T-helper 17 cell (primary cell): Measurements from ENCODE around the gene SLC7A14. TPM values are rescaled to one million over a fixed set of nuclear protein-coding genes. Genes with fewer than 3 reads are reported as not detected.

Experiments used
- ATAC-seq: fragments of 150-1000 bp; cut with Tn5 transposase; 2 replicates; pipeline ENCODE4 v1.10.0; 2021; ENCODE audit warnings: mild to moderate bottlenecking, moderate library complexity
- DNase-seq, 3 donors: peaks; one replicate each; pipeline versions ENCODE4 v3.0.0 to v3.0.0-alpha.2; 2020 to 2021
- H3K9me3 ChIP-seq: one replicate; pipeline ENCODE4 v1.7.0; 2013; ENCODE audit warnings: low read length, mild to moderate bottlenecking; ENCODE audit not compliant: control insufficient read depth, poor library complexity, severe bottlenecking
- H3K27ac Mint-ChIP-seq: one replicate; pipeline ENCODE4 v1.8.0; 2022; ENCODE audit warnings: mild to moderate bottlenecking, moderate library complexity, mixed read lengths
- H3K27me3 Mint-ChIP-seq: one replicate; pipeline ENCODE4 v1.8.0; 2022; ENCODE audit warnings: mixed read lengths
- H3K36me3 Mint-ChIP-seq: one replicate; pipeline ENCODE4 v1.8.0; 2022; ENCODE audit warnings: low read depth, mixed read lengths
- H3K4me1 Mint-ChIP-seq: one replicate; pipeline ENCODE4 v1.8.0; 2022; ENCODE audit warnings: mild to moderate bottlenecking, mixed read lengths
- H3K4me3 Mint-ChIP-seq: one replicate; pipeline ENCODE4 v1.8.0; 2022; ENCODE audit warnings: mild to moderate bottlenecking, moderate library complexity, mixed read lengths
- total RNA-seq, 4 donors: library from RNA in 2 of 4; stranded (reverse) in 2 of 4; gene quantifications; one replicate each; pipeline ENCODE4 v1.2.3 and lab custom pipeline; 2022 to 2026

Gene SLC7A14
- not detected for total RNA-seq
- total RNA-seq (lab: John Stamatoyannopoulos, UW): 0 to 0.08 reads per million in 2 donors

DNA sequence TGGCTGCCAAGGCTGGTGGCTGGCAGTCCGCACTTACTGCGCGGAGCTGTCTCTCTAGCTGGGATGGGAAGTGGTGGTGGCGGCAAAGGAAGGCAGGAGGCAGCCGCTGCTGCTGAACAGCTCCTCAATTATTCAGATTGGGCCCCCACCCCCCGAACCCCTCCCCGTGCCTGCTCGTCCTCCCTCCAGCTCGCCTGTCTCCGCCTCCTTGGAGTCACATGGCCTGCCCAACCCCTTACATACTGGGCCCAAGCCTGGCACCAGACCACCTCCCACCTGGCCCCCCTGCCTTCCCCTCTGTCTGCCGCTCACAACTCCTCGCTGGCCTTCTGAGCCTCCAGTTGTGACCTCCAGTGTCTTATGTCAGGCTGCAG is at the start of gene SLC7A14:
Gene SLC7A14 (minus strand): TSS at position 139 of the 374 bp plus-strand sequence. CDS start 59,139 bp downstream, outside the sequence.
- ATAC-seq (no peak), DNase-seq (no peak)
- Mint-ChIP-seq H3K36me3 (peaks cover 3% of the 10 kb centered on the region), H3K27ac (no peak within 1 kb of the TSS), H3K4me1 (no peaks in the 10 kb centered on the region), H3K4me3 (no peak within 1 kb of the TSS), H3K27me3 (peaks cover 58% of the 10 kb centered on the region)
- H3K9me3 ChIP-seq: no peaks in the 10 kb centered on the region

DNA sequence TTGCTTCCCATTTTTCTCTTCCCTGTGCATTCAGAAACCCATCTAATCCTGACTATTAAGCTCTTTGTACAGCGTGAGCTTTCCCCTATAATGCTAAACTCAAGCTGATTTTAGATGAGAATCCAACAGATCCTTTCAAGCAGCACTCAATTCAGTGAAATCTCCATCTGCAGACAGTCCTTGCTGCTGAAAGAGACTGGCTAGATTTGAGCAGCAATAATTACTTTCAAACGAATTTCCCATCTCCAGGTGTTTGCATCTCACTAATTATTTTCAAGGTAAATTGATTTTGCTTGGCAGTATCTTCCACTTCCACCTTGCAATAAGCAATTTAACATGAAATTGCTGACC is 49.5 kb upstream of the SLC7A14 start:
- Mint-ChIP-seq H3K27ac (no peak overlapping the region), H3K4me1 (no peaks in the 10 kb centered on the region), H3K4me3 (no peak overlapping the region), H3K36me3 (no peaks in the 10 kb centered on the region), H3K27me3 (peaks cover 37% of the 10 kb centered on the region)
- no peak for ATAC-seq
- H3K9me3 ChIP-seq: no peaks in the 10 kb centered on the region
- no peak for DNase-seq

DNA sequence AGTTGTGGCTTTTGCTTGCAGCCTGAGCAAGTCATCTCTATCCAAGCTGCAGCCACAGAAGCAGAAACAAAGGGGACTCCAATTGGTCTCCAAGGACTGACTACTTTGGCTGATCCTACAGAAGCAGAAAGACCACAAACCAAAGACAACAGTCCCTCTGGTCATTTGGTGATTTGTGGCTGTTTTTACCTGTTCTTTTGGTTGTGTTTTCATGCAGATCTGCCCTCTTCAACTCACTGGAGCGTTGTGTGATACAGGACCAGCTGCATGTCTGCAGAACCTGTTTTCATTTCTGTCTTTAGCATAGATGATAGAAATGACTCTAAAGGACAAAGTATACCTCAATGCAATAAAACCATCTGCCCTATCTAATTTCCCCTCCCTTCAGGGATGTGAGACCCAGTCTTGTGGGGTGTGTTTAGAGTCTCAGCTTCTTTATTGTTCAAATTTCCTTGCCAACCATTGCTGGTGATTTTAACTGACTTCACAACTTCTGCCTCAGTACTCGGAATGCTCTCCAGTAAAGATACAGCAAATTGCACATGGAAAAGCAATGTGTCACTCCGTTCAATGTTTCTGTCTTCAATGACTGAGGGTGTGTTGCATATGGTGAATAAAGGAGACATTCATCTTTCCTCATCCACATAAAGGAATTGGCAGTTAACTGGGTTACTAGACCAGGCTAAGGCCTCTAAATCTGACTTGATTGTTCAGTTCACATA is 48.9 kb upstream of the SLC7A14 start:
- Mint-ChIP-seq H3K27me3 (peaks cover 38% of the 10 kb centered on the region), H3K27ac (no peak overlapping the region), H3K36me3 (no peaks in the 10 kb centered on the region), H3K4me1 (no peaks in the 10 kb centered on the region), H3K4me3 (no peak overlapping the region)
- no peaks in the 10 kb centered on the region for H3K9me3 ChIP-seq
- ATAC-seq (no peak), DNase-seq (no peak)

DNA sequence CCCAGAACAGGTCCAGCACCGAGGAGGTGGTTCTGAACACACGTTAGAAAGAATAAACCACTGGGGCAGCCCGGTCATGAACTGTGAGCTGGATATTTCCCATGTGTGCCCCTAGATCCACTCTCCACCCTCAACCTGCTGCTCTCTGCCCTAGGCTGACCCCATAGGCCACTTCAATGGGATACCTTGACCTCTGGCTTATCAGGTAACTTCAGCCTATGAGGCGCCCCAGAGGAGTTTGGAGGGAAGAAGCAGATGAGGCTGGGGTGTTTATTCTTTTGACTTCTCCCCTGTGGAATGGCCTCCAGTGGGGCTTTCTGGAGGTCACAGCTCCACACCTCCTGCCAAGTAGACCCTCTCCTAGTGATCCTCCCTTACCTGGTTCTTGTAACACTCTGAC is 47.7 kb upstream of the SLC7A14 start:
- Mint-ChIP-seq H3K27ac (no peak overlapping the region), H3K36me3 (peaks cover 2% of the 10 kb centered on the region), H3K4me3 (no peak overlapping the region), H3K27me3 (peaks cover 46% of the 10 kb centered on the region), H3K4me1 (peaks cover 5% of the 10 kb centered on the region)
- ATAC-seq (no peak), DNase-seq (no peak)
- no peaks in the 10 kb centered on the region for H3K9me3 ChIP-seq

DNA sequence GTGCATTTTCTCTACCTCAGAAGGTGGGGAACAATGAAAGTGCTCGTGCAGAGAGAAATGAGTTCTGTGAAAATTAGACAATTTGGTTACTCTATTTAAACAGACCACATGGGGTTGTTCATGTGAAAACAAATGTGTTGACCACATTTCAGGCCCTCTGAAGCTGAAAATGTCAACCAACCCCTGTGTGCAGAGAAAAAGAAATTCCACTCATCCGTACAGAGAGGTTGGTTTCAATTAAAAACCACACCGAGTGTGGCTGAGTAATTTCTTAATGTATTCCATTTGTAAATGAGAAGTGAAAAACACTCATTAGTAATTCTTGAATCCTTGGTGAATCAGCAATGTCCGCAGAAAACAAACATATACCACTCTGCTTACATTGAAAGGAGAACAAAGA is 46.9 kb upstream of the SLC7A14 start:
- DNase-seq (no peak), ATAC-seq (no peak)
- H3K9me3 ChIP-seq: no peaks in the 10 kb centered on the region
- peaks cover 2% of the 10 kb centered on the region for H3K36me3 Mint-ChIP-seq
- peaks cover 5% of the 10 kb centered on the region for H3K4me1 Mint-ChIP-seq
- H3K4me3 Mint-ChIP-seq: no peak overlapping the region
- H3K27me3 Mint-ChIP-seq: peaks cover 42% of the 10 kb centered on the region
- H3K27ac Mint-ChIP-seq: no peak overlapping the region

DNA sequence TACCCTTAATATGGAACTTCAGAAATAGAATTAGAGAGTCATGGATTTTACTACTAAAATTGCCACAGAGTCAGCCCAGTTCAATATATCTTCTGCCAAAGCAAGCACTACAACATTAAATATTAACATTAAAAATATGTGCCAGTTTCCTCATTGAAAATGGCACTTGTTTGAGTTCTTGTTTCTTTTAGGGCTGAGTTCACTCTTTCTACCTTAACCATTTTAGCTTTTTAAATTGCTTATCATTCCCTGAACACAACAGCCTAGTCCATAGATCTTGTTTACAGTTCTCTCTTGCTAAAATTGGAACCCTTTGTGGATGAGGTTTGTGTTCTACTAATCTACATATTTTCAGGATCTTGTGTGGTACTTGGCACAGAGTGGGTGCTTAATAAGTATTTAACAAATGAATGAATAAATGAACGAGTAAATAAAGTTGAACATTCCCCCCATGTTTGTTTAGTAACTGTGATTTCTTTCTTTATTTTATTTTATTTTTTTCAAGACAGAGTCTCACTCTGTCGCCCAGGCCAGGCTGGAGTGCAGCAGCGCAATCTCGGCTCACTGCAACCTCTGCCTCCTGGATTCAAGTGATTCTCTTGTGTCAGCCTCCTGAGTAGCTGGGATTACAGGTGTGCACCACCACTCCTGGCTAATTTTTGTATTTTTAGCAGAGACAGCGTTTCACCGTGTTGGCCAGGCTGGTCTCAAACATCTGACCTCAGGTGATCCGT is 46.0 kb upstream of the SLC7A14 start:
- peaks cover 36% of the 10 kb centered on the region for H3K27me3 Mint-ChIP-seq
- no peaks in the 10 kb centered on the region for H3K9me3 ChIP-seq
- H3K36me3 Mint-ChIP-seq: peaks cover 2% of the 10 kb centered on the region
- DNase-seq (no peak), ATAC-seq (no peak)
- no peak overlapping the region for H3K27ac Mint-ChIP-seq
- peaks cover 5% of the 10 kb centered on the region for H3K4me1 Mint-ChIP-seq
- no peak overlapping the region for H3K4me3 Mint-ChIP-seq

DNA sequence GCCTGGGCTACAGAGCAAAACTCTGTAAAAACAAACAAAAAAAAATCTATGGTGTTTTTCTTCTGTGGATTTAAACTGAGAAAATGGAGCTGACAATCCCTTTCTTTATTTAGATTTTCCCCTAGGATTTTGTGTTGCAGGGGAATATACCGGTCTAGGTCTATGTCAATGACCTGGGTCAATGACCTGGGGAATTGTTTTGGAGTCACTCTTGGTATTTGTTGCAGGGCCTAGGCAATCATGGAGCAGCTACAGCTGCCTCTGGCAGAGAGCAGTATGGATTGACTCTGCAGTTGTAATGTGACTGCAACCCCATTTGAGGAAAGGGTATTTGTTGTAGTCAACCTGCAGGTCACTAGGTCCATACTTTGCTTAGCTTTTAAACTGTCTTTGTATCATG is 37.6 kb upstream of the SLC7A14 start:
- ATAC-seq: no peak
- H3K9me3 ChIP-seq: no peaks in the 10 kb centered on the region
- Mint-ChIP-seq H3K4me1 (no peaks in the 10 kb centered on the region), H3K27me3 (no peaks in the 10 kb centered on the region), H3K36me3 (no peaks in the 10 kb centered on the region), H3K27ac (no peak overlapping the region), H3K4me3 (no peak overlapping the region)
- DNase-seq: no peak

DNA sequence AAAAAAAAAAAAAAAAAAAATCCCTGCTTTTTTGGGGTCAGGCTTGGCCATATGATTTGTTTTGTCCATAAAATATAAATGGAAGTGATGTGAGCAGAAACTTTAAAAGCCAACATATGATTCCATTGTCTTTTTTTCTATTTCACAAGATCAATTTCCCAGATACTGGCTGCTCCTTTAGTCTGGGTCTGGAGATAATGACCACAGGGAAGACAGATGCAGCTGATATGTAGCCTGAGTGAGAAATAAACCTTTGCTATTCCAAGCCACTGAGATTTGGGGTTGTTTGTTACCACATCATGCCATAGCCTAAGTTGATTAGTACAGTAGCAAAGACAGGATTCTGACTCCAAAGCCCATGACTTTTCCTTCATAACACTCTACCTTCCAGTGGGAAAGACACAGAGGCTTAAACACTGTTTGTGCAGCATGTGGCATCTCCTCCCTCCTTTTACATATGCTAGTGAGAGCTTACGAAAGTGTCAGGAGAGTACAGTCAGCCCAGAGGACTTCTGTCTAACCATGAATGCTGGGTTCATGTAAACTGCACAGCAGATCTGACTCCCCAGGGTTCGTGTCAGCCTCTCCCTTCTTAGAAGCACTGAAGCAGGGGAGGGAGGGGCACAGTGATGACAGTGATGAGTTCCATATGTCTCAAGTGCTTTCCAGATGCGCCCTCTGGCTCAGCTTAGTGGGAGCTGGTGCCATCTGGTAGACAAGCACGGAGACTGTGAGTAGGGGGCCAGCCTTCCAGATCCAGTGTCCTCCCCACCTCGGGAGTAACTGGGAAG is 36.7 kb upstream of the SLC7A14 start:
- H3K27ac Mint-ChIP-seq: no peak overlapping the region
- H3K4me1 Mint-ChIP-seq: no peaks in the 10 kb centered on the region
- H3K9me3 ChIP-seq: no peaks in the 10 kb centered on the region
- DNase-seq (no peak), ATAC-seq (no peak)
- no peak overlapping the region for H3K4me3 Mint-ChIP-seq
- H3K27me3 Mint-ChIP-seq: no peaks in the 10 kb centered on the region
- H3K36me3 Mint-ChIP-seq: no peaks in the 10 kb centered on the region

DNA sequence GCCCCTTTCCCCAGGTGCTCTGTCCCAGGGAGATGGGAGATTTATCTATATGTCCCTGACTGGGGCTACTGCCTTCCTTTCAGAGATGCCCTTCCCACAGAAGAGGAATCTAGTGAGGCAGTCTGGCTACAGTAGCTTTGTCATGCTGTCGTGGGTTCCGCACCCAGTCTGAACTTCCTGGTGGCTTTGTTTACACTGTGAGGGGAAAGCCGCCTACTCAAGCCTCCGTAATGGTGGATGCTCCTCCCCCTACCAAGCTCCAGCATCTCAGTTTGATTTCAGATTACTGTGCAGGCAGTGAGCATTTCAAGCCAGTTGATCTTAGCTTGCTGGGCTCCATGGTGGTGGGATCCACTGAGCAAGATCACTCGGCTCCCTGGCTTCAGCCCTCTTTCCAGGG is 35.4 kb upstream of the SLC7A14 start:
- Mint-ChIP-seq H3K4me1 (no peaks in the 10 kb centered on the region), H3K27me3 (no peaks in the 10 kb centered on the region), H3K27ac (no peak overlapping the region), H3K4me3 (no peak overlapping the region), H3K36me3 (no peaks in the 10 kb centered on the region)
- ATAC-seq (no peak), DNase-seq (no peak)
- H3K9me3 ChIP-seq: no peaks in the 10 kb centered on the region

DNA sequence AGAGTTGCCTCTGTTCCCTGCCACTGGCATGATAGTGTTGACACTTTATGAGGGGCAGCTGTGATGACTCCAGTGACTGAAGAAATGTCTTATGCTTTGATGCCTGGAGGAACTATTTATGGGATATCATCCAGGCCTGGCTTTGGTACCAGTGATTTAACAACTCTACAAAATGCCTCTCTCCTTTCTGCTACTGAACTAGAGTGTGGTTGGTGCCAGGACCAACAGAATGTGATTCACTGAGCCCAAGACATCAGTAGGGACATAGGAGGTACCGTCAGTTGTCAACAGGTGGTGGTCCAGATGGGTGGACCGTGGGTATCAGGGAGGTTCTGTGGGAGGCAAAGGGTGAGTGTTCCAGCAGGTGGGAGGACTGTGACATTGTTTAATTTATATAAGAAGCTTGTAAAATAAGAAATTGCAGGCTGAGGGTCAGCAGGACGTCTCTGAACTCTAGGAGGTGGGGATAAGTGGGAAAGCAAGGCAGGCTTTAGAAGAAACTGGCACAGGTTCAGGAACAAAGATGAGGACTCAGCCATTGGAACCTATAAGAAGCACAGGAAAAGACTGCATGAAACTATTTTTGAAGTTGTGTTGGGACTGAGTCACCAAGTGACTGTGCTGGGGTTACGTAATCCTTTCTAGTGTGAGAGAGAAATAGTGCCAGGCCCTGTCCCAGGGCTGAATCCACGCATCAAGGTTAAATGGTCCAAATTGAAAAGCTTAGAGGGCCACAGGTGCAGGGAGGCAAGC is 28.5 kb upstream of the SLC7A14 start:
- Mint-ChIP-seq H3K27me3 (peaks cover 18% of the 10 kb centered on the region), H3K4me3 (no peak overlapping the region), H3K27ac (no peak overlapping the region), H3K36me3 (peaks cover 4% of the 10 kb centered on the region), H3K4me1 (no peaks in the 10 kb centered on the region)
- DNase-seq: no peak
- H3K9me3 ChIP-seq: no peaks in the 10 kb centered on the region
- ATAC-seq: no peak

DNA sequence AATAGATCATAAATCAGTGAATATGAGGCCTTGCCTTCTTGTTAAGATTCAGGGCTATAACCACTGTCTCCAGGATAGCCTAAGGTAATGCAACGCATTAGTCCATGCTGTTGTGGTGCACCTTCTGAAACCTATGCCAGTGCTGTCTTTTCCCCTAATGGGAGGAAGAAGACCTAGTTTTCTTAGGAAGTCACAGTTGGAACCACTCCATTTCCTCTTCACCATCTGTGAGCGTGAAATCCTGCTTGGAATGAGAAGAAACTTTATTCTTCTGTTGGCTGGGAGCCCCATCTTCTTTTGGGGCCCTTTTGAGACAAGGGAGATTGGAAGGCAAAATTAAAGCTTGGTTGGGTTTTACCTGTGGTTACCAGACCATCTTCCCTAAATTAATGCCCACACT is 25.9 kb upstream of the SLC7A14 start:
- Mint-ChIP-seq H3K27me3 (peaks cover 18% of the 10 kb centered on the region), H3K4me1 (no peaks in the 10 kb centered on the region), H3K36me3 (peaks cover 4% of the 10 kb centered on the region), H3K27ac (no peak overlapping the region), H3K4me3 (no peak overlapping the region)
- no peak for DNase-seq
- H3K9me3 ChIP-seq: no peaks in the 10 kb centered on the region
- ATAC-seq: no peak

DNA sequence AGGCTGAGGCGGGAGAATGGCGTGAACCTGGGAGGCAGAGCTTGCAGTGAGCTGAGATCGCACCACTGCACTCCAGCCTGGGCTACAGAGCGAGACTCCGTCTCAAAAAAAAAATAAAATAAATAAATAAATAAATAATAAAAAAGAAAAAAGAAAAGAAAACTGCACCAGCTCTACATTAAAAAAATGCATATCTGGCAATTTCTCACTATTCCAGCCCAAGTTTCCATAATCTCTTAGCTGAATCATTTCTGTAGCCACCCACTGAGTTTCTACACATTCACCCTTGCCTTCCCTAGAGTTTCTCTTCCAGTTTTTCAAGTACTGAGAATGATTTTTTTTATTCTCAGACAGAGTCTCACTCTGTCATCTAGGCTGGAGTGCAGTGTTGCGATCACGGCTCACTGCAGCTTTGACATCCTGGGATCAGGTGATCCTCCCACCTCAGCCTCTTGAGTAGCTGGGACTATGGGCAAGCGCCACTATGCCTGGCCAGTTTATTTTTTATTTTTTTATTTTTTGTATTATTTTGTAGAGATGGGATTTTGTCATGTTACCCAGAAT is 24.5 kb upstream of the SLC7A14 start:
- Mint-ChIP-seq H3K4me1 (no peaks in the 10 kb centered on the region), H3K36me3 (peaks cover 4% of the 10 kb centered on the region), H3K27me3 (peaks cover 27% of the 10 kb centered on the region)

DNA sequence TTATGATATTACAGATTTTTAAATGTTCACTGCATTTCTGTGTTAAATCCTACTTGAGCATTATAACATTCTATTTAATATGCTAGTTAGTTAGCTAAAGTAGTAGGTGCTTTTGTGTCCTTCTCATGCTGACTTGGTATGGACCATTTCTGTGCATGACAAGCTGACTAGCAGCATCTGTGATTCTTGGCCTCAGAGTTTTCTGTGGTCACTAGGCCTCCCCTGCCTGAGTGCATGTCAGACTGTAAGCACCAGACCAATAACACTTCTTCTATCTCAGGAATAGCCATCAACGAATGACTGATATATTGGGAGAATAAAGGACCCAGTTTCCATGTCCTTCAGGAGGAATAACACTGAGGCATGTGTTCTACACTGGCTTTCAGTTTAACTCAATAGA is 22.6 kb upstream of the SLC7A14 start:
- H3K27me3 Mint-ChIP-seq: peaks cover 37% of the 10 kb centered on the region

More for the DNA sequence above, 24.5 kb upstream of the SLC7A14 start:
- no peaks in the 10 kb centered on the region for H3K9me3 ChIP-seq
- Mint-ChIP-seq H3K4me3 (no peak overlapping the region), H3K27ac (no peak overlapping the region)
- DNase-seq (no peak), ATAC-seq (no peak)

More for the DNA sequence above, 22.6 kb upstream of the SLC7A14 start:
- Mint-ChIP-seq H3K27ac (no peak overlapping the region), H3K36me3 (peaks cover 4% of the 10 kb centered on the region), H3K4me1 (no peaks in the 10 kb centered on the region), H3K4me3 (no peak overlapping the region)
- ATAC-seq: no peak
- no peak for DNase-seq
- H3K9me3 ChIP-seq: no peaks in the 10 kb centered on the region
